Epithelial cell of proximal tubule (primary cell): ENCODE measurements around the gene CDK18. TPM values are rescaled to one million over a fixed set of nuclear protein-coding genes. Genes with fewer than 3 reads are reported as not detected.

ENCODE experiments used
- DNase-seq: peaks from one replicate; pipeline ENCODE4 v3.0.0-alpha.2; 2011; ENCODE audit warnings: low read depth
- H3K4me3 ChIP-seq: 2 replicates; pipeline ENCODE4 v1.5.1; 2011; ENCODE audit warnings: low read depth, mild to moderate bottlenecking, low read length
- CTCF ChIP-seq: conservative IDR thresholded peaks from 2 replicates; pipeline ENCODE4 v1.5.1; 2012; ENCODE audit warnings: low read depth, mild to moderate bottlenecking, low read length
- total RNA-seq: library from RNA; depleted of rRNA; stranded (reverse); fragments of >200 nt; gene quantifications from 2 replicates; pipeline ENCODE4 v1.2.3, GENCODE V29; 2015

Gene CDK18
- total RNA-seq, 1 donor from 2014 or later = 17.3 TPM

DNA sequence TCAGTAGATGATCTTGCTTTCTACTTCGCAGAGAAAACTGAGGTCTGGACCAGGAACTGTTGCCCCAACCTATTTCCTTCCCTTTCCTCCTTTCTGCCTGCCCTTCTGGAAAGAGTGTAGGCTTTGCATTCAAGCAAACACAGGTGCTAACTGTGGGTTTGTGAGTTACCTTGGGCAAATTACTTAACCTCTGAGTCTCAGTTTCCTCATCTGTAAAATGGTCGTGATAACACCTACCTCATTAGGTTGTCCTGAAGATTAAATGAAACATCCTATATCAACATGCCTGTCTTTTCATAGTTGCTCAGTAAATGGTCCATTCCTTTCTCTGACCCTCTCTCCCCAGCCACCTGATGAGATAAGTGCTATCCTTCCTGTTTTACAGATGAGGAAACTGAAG lies 39.1 kb upstream of the CDK18 start:
- no peak overlapping the region for H3K4me3 ChIP-seq
- TF ChIP-seq CTCF = no peak
- DNase-seq = no peak

DNA sequence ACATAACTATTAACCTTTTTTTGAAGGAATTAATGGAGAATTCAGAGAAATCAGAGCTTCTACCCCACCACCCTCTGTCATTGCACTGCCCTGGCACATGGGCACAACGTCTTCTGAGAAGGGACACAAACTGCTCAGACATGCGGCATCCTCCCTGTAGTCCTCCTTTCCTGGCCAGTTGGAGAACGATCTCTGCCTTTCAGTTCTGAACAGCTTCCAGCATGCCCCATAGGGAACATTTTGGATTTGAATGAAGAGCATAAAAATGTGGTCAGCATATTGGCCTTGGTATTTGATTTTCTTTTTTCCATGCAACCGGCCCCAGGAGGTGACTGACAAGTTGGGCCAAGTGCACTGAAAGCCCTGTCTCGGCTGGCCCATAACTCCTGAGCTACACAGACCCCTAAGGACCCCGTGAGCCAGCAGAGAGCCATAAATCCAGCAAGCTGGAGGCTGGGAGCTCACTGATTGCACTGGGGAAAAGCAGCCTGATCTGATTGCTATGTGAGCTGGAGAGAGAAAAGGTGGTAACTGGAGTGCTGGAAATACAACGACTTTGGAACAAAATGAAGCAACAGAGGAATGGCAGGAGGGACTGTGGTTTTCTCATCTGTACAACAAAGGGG lies 37.8 kb upstream of the CDK18 start:
- TF ChIP-seq CTCF = no peak
- DNase-seq = no peak

DNA sequence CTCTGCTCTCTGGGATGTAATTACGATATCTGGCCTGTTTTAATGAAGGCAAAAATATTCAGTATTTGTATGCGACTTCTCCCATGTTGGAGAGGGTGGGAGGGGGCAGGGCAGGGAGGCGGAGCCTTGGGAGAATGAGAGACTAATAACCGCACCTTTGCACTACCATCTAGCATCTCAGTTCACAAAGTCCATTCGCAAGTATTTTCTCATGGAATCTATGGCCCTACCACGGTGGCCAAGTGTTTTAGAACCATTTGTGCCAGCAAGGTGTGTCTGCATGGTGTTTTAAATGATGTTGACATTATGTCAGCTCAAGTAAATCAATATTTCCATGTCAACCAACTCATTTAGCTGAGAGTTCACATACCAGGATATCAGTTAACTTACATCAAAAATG lies 34.3 kb upstream of the CDK18 start:
- DNase-seq = no peak
- H3K4me3 ChIP-seq = no peak overlapping the region
- no peak for TF ChIP-seq CTCF

More for the DNA sequence above, 37.8 kb upstream of the CDK18 start:
- no peak overlapping the region for H3K4me3 ChIP-seq

DNA sequence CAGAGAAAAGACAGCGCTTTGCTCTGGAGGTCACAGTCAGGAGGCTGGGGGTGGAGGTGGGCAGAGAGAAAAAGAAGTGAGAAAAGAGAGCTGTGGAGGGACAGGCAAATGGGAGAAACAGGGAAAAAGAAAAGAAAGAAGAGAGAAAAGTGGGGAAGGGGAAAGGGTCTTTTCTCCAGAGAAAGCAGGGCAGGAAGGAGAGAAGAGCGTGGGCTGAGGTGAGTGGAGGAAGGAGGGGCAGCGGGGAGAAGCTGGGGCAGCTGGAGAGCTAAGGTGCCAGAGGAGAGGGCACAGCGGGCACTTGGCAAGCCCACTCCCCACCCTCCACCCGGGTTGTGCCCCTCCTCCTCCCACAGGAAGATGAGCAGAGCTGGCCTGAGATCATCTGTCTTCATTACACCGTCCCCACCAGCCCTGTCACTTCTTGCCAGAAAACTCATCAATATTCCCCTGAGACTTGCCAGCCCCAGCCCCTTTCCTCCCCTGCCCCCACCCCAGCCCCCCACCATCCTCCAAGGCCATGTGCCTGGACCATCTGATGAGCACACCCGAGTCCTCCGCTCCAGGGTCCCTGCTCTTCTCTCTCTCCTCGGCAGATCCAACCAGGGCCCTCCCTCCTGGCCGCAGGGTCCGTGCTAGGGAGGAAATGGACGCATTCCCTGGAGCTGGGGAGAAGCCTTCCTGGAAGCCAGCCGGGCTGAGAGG lies 31.6 kb upstream of the CDK18 start:
- TF ChIP-seq CTCF = no peak
- DNase-seq = no peak
- H3K4me3 ChIP-seq = no peak overlapping the region

DNA sequence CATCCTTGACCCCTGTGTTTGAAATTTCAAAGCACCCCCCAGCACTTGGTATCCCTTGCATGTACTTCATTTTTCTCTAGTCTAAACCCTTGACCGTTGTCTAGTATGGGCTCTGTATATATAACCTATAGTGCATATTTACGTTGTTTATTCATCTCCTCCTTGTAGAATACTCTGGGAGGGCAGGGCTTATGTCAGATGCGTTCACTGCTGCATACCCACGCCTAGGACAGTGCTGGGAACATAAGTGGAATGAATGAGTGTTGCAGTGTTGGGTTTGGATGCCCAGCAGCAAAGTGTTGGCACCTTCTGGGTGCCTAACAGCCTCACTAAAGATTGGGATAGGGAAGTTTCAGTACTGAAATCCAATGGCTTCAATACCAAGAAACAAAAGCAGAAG lies 31.0 kb upstream of the CDK18 start:
- no peak overlapping the region for H3K4me3 ChIP-seq
- TF ChIP-seq CTCF = no peak
- no peak for DNase-seq

- DNase-seq = no peak
- H3K4me3 ChIP-seq = no peak overlapping the region
- TF ChIP-seq CTCF = no peak
Observed at GRCh38 chr1:205473966-205474365, 30.5 kb upstream of the CDK18 start.

GRCh38 chr1:205474571-205474970 lies 29.9 kb upstream of the CDK18 start:
- no peak overlapping the region for H3K4me3 ChIP-seq
- no peak for TF ChIP-seq CTCF
- no peak for DNase-seq
